Stimulated activated naive CD8-positive, alpha-beta T cell treated with anti-CD3 and anti-CD28 coated beads, Interleukin-15, Interleukin-2, amounts not matched to agents 100 ng/mL and 50 ng/mL, for 24 hours (primary cell): Measurements from ENCODE around the gene APOL4.
"Not testable (repeated sequence)": the region's sequence is repeated elsewhere in the genome, so short reads cannot be mapped to it uniquely, and the experiment has no call there.

ENCODE experiments used
- H3K27ac Mint-ChIP-seq: one replicate; pipeline ENCODE4 v1.8.0; 2021; ENCODE audit warnings: mild to moderate bottlenecking, mixed read lengths
- H3K27me3 Mint-ChIP-seq: one replicate; pipeline ENCODE4 v1.8.0; 2021; ENCODE audit warnings: mixed read lengths
- H3K36me3 Mint-ChIP-seq: one replicate; pipeline ENCODE4 v1.8.0; 2021; ENCODE audit warnings: low read depth, mixed read lengths
- H3K4me1 Mint-ChIP-seq: one replicate; pipeline ENCODE4 v1.8.0; 2021; ENCODE audit warnings: low read depth, mixed read lengths
- H3K4me3 Mint-ChIP-seq: one replicate; pipeline ENCODE4 v1.8.0; 2021; ENCODE audit warnings: mild to moderate bottlenecking, mixed read lengths
- H3K9me3 Mint-ChIP-seq: one replicate; pipeline ENCODE4 v1.8.0; 2021; ENCODE audit warnings: mixed read lengths

Gene APOL4

DNA sequence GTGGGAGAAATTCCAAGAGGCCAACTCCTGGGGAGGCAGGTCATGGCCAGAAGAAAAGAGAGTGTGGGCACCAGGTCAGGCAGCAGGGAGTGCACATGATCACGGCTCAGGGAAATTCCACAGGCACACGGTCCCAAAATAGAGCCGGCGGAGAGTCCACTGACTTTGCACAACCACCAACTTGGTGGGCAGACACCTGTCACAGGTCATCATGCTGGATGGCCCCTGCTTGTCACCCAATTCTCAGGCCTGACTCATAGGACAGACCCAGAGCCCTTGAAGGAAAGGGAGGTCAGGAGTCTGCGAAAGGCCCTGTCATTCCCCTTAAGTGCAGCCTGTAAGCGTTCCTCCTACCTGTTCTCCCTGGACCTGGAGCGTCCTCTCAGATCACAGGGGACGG lies 21.9 kb upstream of the APOL4 start:
- Mint-ChIP-seq H3K4me3 (no peak overlapping the region), H3K9me3 (no peaks in the 10 kb centered on the region), H3K36me3 (peaks cover 24% of the 10 kb centered on the region)

DNA sequence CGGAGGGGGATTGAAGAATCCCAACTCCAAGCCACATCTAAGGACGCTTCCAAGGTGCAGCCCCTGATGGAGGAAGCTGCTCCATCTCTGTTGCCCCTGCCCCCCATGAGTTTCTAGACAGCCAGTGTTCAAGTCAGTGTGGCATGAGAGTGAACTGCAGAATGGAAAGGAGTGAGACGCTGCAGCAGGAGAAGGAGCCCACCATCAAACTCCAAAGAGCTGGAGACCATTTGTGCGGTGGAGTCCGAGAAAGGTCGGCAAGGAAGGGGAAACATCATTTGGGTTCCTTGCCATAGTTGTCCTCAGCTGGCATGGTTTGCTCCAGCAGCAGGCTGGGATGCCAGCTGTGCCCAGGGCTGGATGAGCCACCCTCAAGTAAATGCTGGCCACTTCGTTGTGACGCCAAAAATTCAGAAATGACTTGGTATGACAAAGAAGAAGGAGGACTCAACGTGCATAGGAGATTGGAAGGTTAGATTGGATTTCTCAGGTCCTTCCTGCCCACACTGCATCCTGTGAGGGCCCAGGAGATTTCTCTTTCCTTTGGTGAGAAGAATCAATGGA lies 21.4 kb upstream of the APOL4 start:
- no peak overlapping the region for H3K27ac Mint-ChIP-seq
- H3K36me3 Mint-ChIP-seq, result peaks cover 20% of the 10 kb centered on the region
- H3K9me3 Mint-ChIP-seq, result no peaks in the 10 kb centered on the region
- H3K27me3 Mint-ChIP-seq, result peaks cover 9% of the 10 kb centered on the region
- H3K4me3 Mint-ChIP-seq, result no peak overlapping the region
- peaks cover 7% of the 10 kb centered on the region for H3K4me1 Mint-ChIP-seq

More for the DNA sequence above, 21.9 kb upstream of the APOL4 start:
- peaks cover 4% of the 10 kb centered on the region for H3K27me3 Mint-ChIP-seq
- peaks cover 7% of the 10 kb centered on the region for H3K4me1 Mint-ChIP-seq
- no peak overlapping the region for H3K27ac Mint-ChIP-seq

DNA sequence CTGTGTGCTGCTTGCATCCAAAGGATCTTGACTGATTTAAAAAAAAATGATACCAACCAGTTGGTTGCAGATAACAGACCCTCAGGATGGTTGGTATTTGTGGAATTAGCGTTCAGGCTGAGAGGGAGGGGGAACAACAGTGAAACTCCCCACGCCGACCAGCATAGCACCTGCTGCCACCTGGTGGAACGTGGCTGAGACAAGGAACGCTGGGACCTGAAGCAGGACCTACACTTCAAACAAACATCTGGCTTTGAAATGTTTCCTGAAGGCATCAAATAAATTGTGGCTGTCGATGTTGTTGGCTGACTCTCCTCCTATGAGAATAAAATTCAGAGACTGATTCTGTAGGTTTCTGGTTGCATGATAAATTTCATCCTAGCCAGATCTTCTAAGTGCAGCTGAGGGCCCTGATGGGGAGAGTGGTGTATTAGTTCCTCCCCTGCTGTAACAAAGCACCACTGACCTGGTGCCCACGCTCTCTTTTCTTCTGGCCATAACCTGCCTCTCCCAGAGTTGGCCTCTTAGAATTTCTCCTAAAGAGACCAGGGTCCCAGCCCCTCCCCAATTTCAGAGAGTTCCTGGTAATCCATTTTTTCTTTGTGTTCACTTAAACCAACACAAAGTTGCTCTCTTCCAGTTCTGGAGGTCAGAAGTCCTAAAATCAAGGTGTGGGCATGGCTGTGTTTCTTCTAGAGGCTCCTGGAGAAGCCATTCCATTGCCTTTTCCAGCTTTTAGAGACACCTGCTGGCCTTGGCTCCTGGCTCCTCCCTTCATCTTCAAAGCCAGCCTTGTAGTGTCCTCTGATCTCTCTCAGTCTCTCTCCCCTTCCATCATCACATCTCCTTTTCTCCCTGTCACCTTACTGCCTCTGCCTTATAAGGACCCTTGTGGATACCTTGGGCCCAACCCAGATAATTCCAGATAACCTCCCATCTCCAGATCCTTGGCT lies 20.5 kb upstream of the APOL4 start:
- Mint-ChIP-seq H3K36me3 (peaks cover 13% of the 10 kb centered on the region), H3K4me3 (peak overlapping the region; percentile 65), H3K4me1 (peaks cover 7% of the 10 kb centered on the region), H3K27ac (no peak overlapping the region), H3K27me3 (peaks cover 10% of the 10 kb centered on the region), H3K9me3 (no peaks in the 10 kb centered on the region)

DNA sequence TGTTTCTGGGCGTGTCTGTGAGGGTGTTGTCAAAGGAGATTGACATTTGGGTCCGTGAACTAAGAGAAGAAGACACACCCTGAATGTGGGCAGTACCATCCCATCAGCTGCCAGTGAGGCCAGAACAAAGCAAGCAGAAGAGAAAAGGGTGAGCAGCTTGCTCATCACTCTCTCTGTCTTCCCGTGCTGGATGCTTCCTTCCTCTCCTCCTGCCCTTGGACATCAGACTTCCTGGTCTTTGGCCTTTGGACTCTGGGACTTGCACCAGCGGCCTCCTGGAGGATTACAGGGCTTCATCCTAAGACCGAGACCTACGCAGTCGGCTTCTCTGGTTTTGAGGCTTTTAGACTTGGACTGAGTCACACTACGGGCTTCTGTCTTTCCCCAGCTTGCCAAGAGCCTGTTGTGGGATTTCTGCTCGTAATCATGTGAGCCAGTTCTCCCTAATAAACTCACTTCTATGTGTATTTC lies 18.9 kb upstream of the APOL4 start:
- Mint-ChIP-seq H3K4me1 (peaks cover 7% of the 10 kb centered on the region), H3K27me3 (peaks cover 10% of the 10 kb centered on the region), H3K36me3 (peaks cover 5% of the 10 kb centered on the region), H3K9me3 (no peaks in the 10 kb centered on the region), H3K4me3 (no peak overlapping the region), H3K27ac (no peak overlapping the region)

DNA sequence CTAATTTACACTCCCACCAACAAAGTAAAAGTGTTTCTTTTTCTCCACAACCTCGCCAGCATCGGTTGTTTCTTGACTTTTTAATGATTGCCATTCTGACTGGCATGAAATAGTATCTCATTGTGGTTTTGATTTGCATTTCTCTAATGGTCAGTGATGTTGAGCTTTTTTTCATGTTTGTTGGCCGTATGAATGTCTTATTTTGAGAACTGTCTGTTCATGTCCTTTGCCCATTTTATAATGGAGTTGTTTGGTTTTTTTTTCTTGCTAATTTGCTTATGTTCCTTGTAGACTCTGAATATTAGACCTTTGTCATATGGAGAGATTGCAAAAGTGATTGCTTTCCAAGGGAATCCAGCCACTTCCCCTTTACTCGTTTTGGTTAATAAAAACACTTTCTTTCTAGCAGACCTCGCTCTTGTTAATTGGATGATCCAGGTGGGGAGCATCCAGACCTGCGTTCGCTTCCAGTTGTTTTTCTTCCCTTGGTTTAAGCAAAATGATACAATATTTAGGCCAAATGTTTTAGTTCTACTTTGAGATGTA lies 17.1 kb upstream of the APOL4 start:
- Mint-ChIP-seq H3K4me1 (peaks cover 7% of the 10 kb centered on the region), H3K9me3 (no peaks in the 10 kb centered on the region), H3K27ac (no peak overlapping the region), H3K36me3 (no peaks in the 10 kb centered on the region), H3K27me3 (peaks cover 14% of the 10 kb centered on the region), H3K4me3 (no peak overlapping the region)

DNA sequence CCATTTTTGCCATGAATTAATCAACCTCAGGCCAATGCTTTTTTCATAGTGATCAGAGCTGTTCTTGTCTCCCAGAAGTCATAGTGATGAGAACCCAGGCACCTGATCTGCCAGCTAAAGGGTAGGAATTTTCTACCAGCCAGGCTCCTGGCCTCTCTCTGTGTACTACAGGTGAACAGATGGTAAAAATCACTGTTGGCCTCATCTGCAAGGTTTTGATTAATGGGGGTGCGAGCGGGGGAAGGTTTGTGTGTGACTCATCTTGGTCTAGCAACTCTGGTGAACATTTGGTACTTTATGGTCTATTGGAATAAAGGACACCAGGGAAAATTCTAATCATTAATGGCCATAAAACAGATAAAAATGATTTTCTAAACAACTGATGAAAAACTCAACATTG lies 14.4 kb upstream of the APOL4 start:
- Mint-ChIP-seq H3K36me3 (no peaks in the 10 kb centered on the region), H3K9me3 (no peaks in the 10 kb centered on the region), H3K27ac (no peak overlapping the region), H3K27me3 (peaks cover 20% of the 10 kb centered on the region), H3K4me3 (no peak overlapping the region), H3K4me1 (peaks cover 4% of the 10 kb centered on the region)

DNA sequence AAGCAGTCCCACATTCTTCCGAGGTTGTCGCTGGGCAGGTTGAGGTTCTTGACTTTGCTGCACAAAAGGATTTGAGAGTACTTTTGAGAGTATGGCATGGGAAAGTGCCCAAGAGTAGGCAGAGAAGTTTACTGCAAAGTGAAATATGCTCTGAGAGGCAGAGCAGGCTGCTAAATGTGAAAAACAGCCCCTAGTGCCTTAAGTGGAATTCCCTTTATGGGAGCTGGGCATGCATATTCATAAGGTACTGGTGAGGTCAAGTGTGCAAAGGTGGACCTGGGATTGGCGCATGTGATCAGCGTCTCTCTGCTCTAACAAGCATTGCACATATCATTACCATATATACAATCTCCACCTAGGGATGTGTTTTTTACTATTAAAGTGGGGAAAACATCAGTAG lies 12.0 kb upstream of the APOL4 start:
- H3K9me3 Mint-ChIP-seq, result peaks cover 4% of the 10 kb centered on the region
- H3K4me1 Mint-ChIP-seq, result peaks cover 13% of the 10 kb centered on the region
- no peaks in the 10 kb centered on the region for H3K36me3 Mint-ChIP-seq
- H3K27me3 Mint-ChIP-seq, result peaks cover 30% of the 10 kb centered on the region
- H3K27ac Mint-ChIP-seq, result no peak overlapping the region
- H3K4me3 Mint-ChIP-seq, result no peak overlapping the region

DNA sequence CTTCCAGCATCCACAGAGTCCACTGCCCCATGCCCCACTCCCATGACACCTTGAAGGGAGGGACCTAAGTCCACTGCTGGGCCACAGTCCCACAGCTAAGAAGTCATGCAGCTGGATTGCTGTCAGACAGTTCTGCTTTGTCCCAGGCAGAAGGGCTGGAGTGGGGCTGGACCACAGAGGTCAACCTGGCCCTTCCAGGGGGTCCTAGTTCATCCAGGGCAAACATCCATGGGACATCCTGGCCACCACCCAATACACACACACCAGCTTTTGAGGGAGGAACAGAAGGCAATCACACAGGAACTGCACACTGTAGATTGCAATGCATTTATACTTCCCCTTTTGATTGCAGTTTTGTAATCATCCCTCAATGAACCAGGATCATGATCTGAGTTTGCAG lies 11.3 kb upstream of the APOL4 start:
- no peaks in the 10 kb centered on the region for H3K36me3 Mint-ChIP-seq
- peaks cover 13% of the 10 kb centered on the region for H3K4me1 Mint-ChIP-seq
- H3K9me3 Mint-ChIP-seq, result peaks cover 4% of the 10 kb centered on the region
- H3K27ac Mint-ChIP-seq, result no peak overlapping the region
- H3K27me3 Mint-ChIP-seq, result peaks cover 24% of the 10 kb centered on the region
- no peak overlapping the region for H3K4me3 Mint-ChIP-seq

DNA sequence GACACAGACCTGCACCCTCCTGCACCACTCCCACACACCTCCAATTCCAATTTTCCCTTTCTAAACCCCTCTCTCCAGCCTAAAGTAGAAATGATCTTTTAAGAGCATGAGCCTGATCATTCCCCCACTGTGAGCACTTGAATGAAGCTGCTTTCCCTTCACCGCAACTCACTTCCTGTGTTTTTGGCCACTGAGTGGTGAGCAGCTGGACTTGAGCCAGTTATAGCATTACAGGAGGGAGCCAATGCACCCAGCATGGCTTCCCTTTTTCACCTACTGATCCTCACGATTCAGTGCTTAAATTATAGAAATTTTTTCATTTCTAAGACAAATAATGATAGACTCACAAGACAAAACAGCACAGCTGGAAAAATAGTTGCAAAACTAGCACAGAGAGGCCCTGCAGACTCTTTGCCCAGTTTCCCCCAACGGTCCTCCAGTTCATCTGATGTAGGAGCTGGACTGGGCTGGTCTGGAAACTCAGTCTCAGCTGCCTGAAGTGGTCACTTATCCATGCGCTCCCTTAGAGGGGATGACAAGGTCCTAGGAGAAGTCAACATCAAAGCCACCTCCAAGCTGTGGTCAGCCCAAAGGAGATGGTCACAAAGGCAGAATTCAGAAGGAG lies 9.7 kb upstream of the APOL4 start:
- H3K27ac Mint-ChIP-seq, result peak overlapping the region; percentile 4
- H3K4me1 Mint-ChIP-seq, result peaks cover 13% of the 10 kb centered on the region
- H3K36me3 Mint-ChIP-seq, result no peaks in the 10 kb centered on the region
- H3K27me3 Mint-ChIP-seq, result peaks cover 23% of the 10 kb centered on the region
- no peak overlapping the region for H3K4me3 Mint-ChIP-seq
- H3K9me3 Mint-ChIP-seq, result peaks cover 4% of the 10 kb centered on the region

DNA sequence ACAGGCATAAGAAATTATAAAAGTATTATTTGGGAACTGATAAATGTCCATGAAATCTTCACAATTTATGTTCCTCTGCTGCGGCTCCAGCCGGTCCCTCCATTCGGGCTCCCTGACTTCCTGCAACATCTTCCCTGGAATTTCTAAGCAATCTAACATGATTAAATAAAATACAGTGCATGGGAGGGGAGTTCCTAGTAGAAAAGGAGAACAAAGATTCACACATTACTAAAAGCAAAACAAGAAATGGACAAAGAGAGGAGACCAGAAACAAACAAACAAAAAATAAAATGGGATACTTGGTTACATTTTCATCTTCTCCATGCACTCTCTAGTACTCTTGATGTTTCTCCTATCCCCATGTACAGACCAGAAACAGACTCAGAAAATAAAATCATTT lies 8.6 kb upstream of the APOL4 start:
- Mint-ChIP-seq H3K9me3 (peaks cover 4% of the 10 kb centered on the region), H3K27me3 (peaks cover 23% of the 10 kb centered on the region), H3K4me1 (peaks cover 13% of the 10 kb centered on the region), H3K4me3 (no peak overlapping the region), H3K27ac (no peak overlapping the region), H3K36me3 (no peaks in the 10 kb centered on the region)

DNA sequence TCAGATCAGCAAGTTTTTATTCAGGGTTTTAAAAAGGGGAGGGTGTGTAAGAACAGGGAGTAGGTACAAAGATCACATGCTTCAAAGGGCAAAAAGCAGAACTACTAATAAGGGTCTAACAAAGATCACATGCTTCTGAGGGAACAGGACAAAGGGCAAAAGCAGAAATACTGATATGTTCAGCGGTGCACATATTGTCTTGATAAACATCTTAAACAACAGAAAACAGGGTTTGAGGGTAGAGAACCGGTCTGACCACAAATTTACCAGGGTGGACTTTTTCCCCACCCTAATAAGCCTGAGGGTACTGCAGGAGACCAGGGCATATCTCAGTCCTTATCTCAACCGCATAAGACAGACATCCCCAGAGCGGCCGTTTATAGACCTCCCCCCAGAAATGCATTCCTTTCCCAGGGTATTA lies 7.9 kb upstream of the APOL4 start:
- H3K36me3 Mint-ChIP-seq, H3K9me3 Mint-ChIP-seq, H3K4me3 Mint-ChIP-seq: not testable (repeated sequence)
- H3K27ac Mint-ChIP-seq, result peak overlapping the region; percentile 3
- H3K27me3 Mint-ChIP-seq, result peaks cover 23% of the 10 kb centered on the region
- H3K4me1 Mint-ChIP-seq, result peaks cover 13% of the 10 kb centered on the region

DNA sequence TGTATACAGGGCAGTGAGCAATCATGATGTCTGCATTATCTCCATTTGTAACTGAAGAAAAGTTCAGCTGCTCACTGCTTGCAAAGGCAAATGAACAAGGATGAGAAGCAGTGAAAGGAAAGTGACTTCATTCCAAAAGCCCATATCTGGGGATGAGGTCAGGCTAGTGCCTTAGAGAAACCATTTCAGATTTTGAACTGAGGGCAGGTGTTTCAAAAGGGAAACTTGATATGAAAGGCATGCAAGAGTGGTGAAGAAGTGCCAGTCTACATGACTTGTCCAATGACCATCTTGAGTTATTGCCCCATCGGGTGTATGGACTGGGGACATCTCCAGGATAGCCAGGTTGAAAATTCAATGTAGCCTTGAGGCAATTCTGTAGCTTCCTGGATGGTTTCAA lies 7.3 kb upstream of the APOL4 start:
- peaks cover 20% of the 10 kb centered on the region for H3K27me3 Mint-ChIP-seq
- H3K4me3 Mint-ChIP-seq, result no peak overlapping the region
- no peaks in the 10 kb centered on the region for H3K36me3 Mint-ChIP-seq
- peak overlapping the region; percentile 3 for H3K27ac Mint-ChIP-seq
- peaks cover 13% of the 10 kb centered on the region for H3K4me1 Mint-ChIP-seq
- peaks cover 4% of the 10 kb centered on the region for H3K9me3 Mint-ChIP-seq

DNA sequence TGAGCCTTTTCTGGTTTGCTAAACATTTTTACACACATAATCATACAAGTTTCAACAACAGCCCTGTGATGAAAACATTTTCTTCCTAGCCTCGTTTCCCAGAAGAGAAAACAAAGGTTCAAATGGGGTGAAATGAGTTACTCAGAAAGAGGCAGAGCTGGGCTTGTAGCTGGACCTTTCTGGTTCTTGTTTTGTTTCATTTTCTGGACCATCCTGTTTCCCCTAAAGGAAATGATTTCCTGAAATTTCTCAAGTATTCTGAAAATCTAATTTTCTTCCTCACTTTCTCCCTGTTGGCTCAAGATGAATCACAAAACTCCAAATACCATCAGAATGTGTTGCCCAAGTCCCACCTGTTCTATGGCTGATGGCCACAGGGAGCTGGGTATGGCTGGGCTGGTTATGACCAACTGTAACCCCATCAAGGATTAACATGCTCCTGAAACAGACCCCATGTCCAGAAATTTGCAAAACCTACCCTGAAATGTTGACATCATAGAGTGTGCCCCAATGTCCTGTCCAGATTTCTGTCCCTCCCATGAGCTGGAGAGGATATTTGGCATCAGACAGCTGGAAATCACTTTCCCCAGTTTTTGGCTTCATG lies 6.7 kb upstream of the APOL4 start:
- Mint-ChIP-seq H3K4me1 (peaks cover 13% of the 10 kb centered on the region), H3K36me3 (no peaks in the 10 kb centered on the region), H3K27me3 (peaks cover 16% of the 10 kb centered on the region), H3K9me3 (peaks cover 4% of the 10 kb centered on the region), H3K4me3 (no peak overlapping the region), H3K27ac (no peak overlapping the region)

DNA sequence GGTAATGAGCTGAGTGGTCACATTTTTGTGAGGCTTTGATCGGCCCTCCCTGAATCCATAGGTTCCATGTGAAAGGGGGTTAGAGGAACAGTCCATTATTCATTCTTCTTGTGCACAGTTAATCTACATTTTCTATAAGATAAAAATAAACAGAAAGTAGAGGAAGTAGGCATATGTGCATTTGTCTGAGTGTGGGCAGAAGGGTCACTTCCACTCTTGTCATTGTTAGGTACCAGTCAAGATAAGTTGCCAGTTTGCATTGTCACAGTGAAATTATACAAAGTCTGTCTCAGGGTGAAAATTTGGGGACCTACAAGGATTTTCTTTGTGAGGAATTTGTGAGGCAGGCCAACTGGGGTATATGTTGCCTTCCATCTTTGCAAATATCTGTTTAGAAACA lies 4.6 kb upstream of the APOL4 start:
- H3K4me3 Mint-ChIP-seq, result no peak overlapping the region
- H3K27ac Mint-ChIP-seq, result no peak overlapping the region
- peaks cover 13% of the 10 kb centered on the region for H3K27me3 Mint-ChIP-seq
- no peaks in the 10 kb centered on the region for H3K36me3 Mint-ChIP-seq
- H3K4me1 Mint-ChIP-seq, result peaks cover 12% of the 10 kb centered on the region
- peaks cover 4% of the 10 kb centered on the region for H3K9me3 Mint-ChIP-seq

DNA sequence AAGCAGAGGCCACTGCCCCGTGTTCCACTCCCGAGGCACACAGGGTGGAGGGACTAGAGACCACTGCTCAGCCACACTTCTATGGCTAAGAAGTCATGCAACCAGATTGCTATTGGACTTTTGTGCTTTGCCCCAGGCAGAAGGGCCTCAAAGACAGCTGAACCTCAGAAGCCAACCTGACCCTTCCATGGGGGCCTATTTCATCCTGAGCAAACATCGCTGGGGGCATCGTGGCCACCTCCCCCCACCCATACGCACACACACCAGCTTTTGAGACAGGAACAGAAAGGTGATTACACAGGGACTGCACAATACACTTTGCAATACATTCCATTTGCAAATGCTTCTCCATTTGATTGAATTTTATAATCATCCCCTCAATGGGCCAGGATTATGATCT lies 4.0 kb upstream of the APOL4 start:
- H3K4me1 Mint-ChIP-seq, H3K36me3 Mint-ChIP-seq, H3K4me3 Mint-ChIP-seq, H3K9me3 Mint-ChIP-seq, H3K27ac Mint-ChIP-seq: not testable (repeated sequence)
- peaks cover 13% of the 10 kb centered on the region for H3K27me3 Mint-ChIP-seq
